ENCODE results near the gene MAGI1. TPM values are rescaled to one million over a fixed set of nuclear protein-coding genes. Genes with fewer than 3 reads are reported as not detected.
"Not testable (repeated sequence)": the region's sequence is repeated elsewhere in the genome, so short reads cannot be mapped to it uniquely, and the experiment has no call there.

MAGI1 gene
- total RNA-seq, 1 donor from 2014 or later, result 44.9 TPM

GRCh38 chr3:65516998-65517397 lies 521.7 kb downstream of the MAGI1 start:
- DNase-seq (ENCODE audit: extremely low read depth, low read depth, low spot score), result no peak

GRCh38 chr3:65514317-65514716 lies 524.4 kb downstream of the MAGI1 start:
- DNase-seq (ENCODE audit: extremely low read depth, low read depth, low spot score), result not testable (repeated sequence)

- not testable (repeated sequence) for DNase-seq (ENCODE audit: extremely low read depth, low read depth, low spot score)
These were observed 529.3 kb downstream of the MAGI1 start for GRCh38 chr3:65509423-65509794.

- no peak for DNase-seq (ENCODE audit: extremely low read depth, low read depth, low spot score)
These were observed 529.8 kb downstream of the MAGI1 start for GRCh38 chr3:65508750-65509422.

- no peak for DNase-seq (ENCODE audit: extremely low read depth, low read depth, low spot score)
These were observed 531.3 kb downstream of the MAGI1 start for GRCh38 chr3:65507437-65507836.

- no peak for DNase-seq (ENCODE audit: extremely low read depth, low read depth, low spot score)
These were observed 534.9 kb downstream of the MAGI1 start for GRCh38 chr3:65503776-65504175.

GRCh38 chr3:65502526-65502925 lies 536.2 kb downstream of the MAGI1 start:
- no peak for DNase-seq (ENCODE audit: extremely low read depth, low read depth, low spot score)

GRCh38 chr3:65500398-65501306 lies 538.1 kb downstream of the MAGI1 start:
- DNase-seq (ENCODE audit: extremely low read depth, low read depth, low spot score), result no peak

- DNase-seq (ENCODE audit: extremely low read depth, low read depth, low spot score), result no peak
These were observed 540.9 kb downstream of the MAGI1 start for GRCh38 chr3:65497846-65498245.

- no peak for DNase-seq (ENCODE audit: extremely low read depth, low read depth, low spot score)
These were observed 541.5 kb downstream of the MAGI1 start for GRCh38 chr3:65497236-65497635.

GRCh38 chr3:65493938-65494337 lies 544.8 kb downstream of the MAGI1 start:
- DNase-seq (ENCODE audit: extremely low read depth, low read depth, low spot score), result no peak

GRCh38 chr3:65493371-65493882 lies 545.3 kb downstream of the MAGI1 start:
- no peak for DNase-seq (ENCODE audit: extremely low read depth, low read depth, low spot score)

- DNase-seq (ENCODE audit: extremely low read depth, low read depth, low spot score), result no peak
These were observed 546.5 kb downstream of the MAGI1 start for GRCh38 chr3:65492249-65492648.

- no peak for DNase-seq (ENCODE audit: extremely low read depth, low read depth, low spot score)
These were observed 548.6 kb downstream of the MAGI1 start for GRCh38 chr3:65490114-65490513.

- no peak for DNase-seq (ENCODE audit: extremely low read depth, low read depth, low spot score)
These were observed 549.5 kb downstream of the MAGI1 start for GRCh38 chr3:65489253-65489652.

- DNase-seq (ENCODE audit: extremely low read depth, low read depth, low spot score), result no peak
These were observed 552.8 kb downstream of the MAGI1 start for GRCh38 chr3:65485826-65486469.

- no peak for DNase-seq (ENCODE audit: extremely low read depth, low read depth, low spot score)
These were observed 553.8 kb downstream of the MAGI1 start for GRCh38 chr3:65484964-65485363.

GRCh38 chr3:65483480-65483879 lies 555.2 kb downstream of the MAGI1 start:
- peak; percentile 9 for DNase-seq (ENCODE audit: extremely low read depth, low read depth, low spot score)

GRCh38 chr3:65483011-65483410 lies 555.7 kb downstream of the MAGI1 start:
- DNase-seq (ENCODE audit: extremely low read depth, low read depth, low spot score), result no peak

- DNase-seq (ENCODE audit: extremely low read depth, low read depth, low spot score), result no peak
These were observed 557.6 kb downstream of the MAGI1 start for GRCh38 chr3:65481085-65481484.

GRCh38 chr3:65479990-65480389 lies 558.7 kb downstream of the MAGI1 start:
- no peak for DNase-seq (ENCODE audit: extremely low read depth, low read depth, low spot score)

Data from glomerular endothelial cell (primary cell).